Memory B cell (primary cell): ENCODE results near the gene ARHGEF38.
A peak's percentile ranks its signal among the peaks of the same experiment; 100 is the strongest.
"Not testable (repeated sequence)": the region's sequence is repeated elsewhere in the genome, so short reads cannot be mapped to it uniquely, and the experiment has no call there.

Experiments used
- ATAC-seq: fragments of 150-1000 bp; cut with Tn5 transposase; 2 replicates; pipeline ENCODE4 v1.10.0; 2021; ENCODE audit warnings: low read depth, mild to moderate bottlenecking, moderate library complexity
- DNase-seq, 2 donors: peaks; one replicate each; pipeline ENCODE4 v3.0.0; 2022; ENCODE audit warnings: low spot score in 2 of 2
- H3K27ac Mint-ChIP-seq: one replicate; pipeline ENCODE4 v1.8.0; 2022; ENCODE audit warnings: mild to moderate bottlenecking, moderate library complexity, mixed read lengths
- H3K27me3 Mint-ChIP-seq: one replicate; pipeline ENCODE4 v1.8.0; 2022; ENCODE audit warnings: mixed read lengths
- H3K36me3 Mint-ChIP-seq: one replicate; pipeline ENCODE4 v1.8.0; 2022; ENCODE audit warnings: mild to moderate bottlenecking, mixed read lengths
- H3K4me1 Mint-ChIP-seq: one replicate; pipeline ENCODE4 v1.8.0; 2022; ENCODE audit warnings: mixed read lengths
- H3K4me3 Mint-ChIP-seq: one replicate; pipeline ENCODE4 v1.8.0; 2022; ENCODE audit warnings: mild to moderate bottlenecking, moderate library complexity, mixed read lengths
- H3K9me3 Mint-ChIP-seq: one replicate; pipeline ENCODE4 v1.8.0; 2022; ENCODE audit warnings: mixed read lengths

ARHGEF38 gene

GRCh38 chr4:105662935-105663675 is 110.7 kb downstream of the ARHGEF38 start:
- Mint-ChIP-seq H3K36me3 (no peaks in the 10 kb centered on the region), H3K27me3 (no peaks in the 10 kb centered on the region), H3K4me1 (peaks cover 3% of the 10 kb centered on the region), H3K4me3 (no peak overlapping the region), H3K27ac (no peak overlapping the region), H3K9me3 (no peaks in the 10 kb centered on the region)
- no peak for DNase-seq
- ATAC-seq = no peak

GRCh38 chr4:105666693-105667092 is 114.3 kb downstream of the ARHGEF38 start:
- H3K27ac Mint-ChIP-seq = no peak overlapping the region
- no peaks in the 10 kb centered on the region for H3K27me3 Mint-ChIP-seq
- no peaks in the 10 kb centered on the region for H3K9me3 Mint-ChIP-seq

DNA sequence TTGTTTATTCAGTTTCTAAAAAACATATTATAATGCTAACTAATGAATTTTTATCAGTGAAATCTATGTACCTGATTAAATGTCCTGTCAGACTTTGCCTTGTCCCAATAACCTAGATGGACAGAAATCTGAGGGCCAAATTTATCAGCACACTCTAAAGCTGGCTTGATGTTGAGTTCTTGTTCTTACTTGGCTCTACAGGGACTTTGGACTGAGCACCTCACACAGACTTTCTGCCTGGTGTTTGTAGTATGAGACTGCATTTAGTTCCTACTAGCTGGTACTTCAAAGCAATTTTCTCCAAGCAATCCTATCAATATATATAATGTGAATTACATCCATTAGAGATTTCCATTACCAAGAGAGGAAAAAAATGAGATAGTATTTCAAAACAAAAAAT is 118.3 kb downstream of the ARHGEF38 start:
- no peaks in the 10 kb centered on the region for H3K4me1 Mint-ChIP-seq
- DNase-seq (no peak), ATAC-seq (no peak)

More at GRCh38 chr4:105666693-105667092, 114.3 kb downstream of the ARHGEF38 start:
- ATAC-seq (no peak), DNase-seq (no peak)
- no peaks in the 10 kb centered on the region for H3K36me3 Mint-ChIP-seq
- H3K4me3 Mint-ChIP-seq = no peak overlapping the region
- peaks cover 3% of the 10 kb centered on the region for H3K4me1 Mint-ChIP-seq

DNA sequence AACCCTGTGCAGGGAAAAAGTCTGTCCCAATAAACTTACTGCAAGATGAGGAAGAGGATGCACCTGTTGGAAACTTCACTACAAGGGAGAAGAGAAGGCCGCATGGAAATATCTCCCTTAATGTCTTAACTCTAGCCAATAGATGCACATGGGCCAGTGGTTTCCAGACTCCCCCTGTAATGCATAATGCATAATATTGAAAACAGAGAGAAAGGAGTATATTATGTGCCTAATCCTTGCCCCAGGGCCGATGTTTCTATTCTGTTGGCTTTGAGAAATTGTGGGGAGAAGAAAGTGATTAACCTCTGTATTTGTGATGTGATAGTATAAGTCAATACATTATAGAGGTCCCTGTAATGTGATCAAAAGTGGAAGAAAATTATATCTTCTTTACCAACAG is 118.9 kb downstream of the ARHGEF38 start:
- no peaks in the 10 kb centered on the region for H3K4me1 Mint-ChIP-seq
- H3K9me3 Mint-ChIP-seq = no peaks in the 10 kb centered on the region
- no peak overlapping the region for H3K27ac Mint-ChIP-seq
- no peaks in the 10 kb centered on the region for H3K36me3 Mint-ChIP-seq
- no peak overlapping the region for H3K4me3 Mint-ChIP-seq
- ATAC-seq (no peak), DNase-seq (no peak)
- no peaks in the 10 kb centered on the region for H3K27me3 Mint-ChIP-seq

More for the DNA sequence above, 118.3 kb downstream of the ARHGEF38 start:
- H3K27ac Mint-ChIP-seq = no peak overlapping the region
- no peak overlapping the region for H3K4me3 Mint-ChIP-seq
- no peaks in the 10 kb centered on the region for H3K9me3 Mint-ChIP-seq
- H3K27me3 Mint-ChIP-seq = no peaks in the 10 kb centered on the region
- H3K36me3 Mint-ChIP-seq = no peaks in the 10 kb centered on the region

DNA sequence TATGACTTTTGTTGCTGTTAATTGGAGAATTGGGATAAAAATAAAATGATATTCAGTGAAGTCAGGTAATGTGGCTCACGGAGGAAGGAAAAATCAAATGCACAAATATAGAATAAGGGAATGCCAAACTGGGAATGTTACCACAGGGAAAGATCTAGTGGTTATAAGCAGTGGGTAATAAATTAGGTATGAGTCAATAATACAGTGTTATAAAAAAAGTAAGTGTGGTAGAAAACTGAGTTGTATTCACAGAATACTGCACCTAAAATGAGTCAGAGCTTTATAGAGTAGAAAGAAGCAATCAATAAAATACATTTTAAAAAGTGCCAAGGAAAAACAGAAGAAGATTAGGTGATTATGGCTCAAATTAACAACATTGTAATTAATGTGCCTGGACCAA is 121.6 kb downstream of the ARHGEF38 start:
- DNase-seq (no peak), ATAC-seq (no peak)
- no peak overlapping the region for H3K27ac Mint-ChIP-seq
- no peaks in the 10 kb centered on the region for H3K9me3 Mint-ChIP-seq
- no peak overlapping the region for H3K4me3 Mint-ChIP-seq
- H3K4me1 Mint-ChIP-seq = no peaks in the 10 kb centered on the region
- no peaks in the 10 kb centered on the region for H3K27me3 Mint-ChIP-seq
- H3K36me3 Mint-ChIP-seq = no peaks in the 10 kb centered on the region

GRCh38 chr4:105677709-105678108 is 125.3 kb downstream of the ARHGEF38 start:
- no peak for DNase-seq
- no peaks in the 10 kb centered on the region for H3K4me1 Mint-ChIP-seq
- no peak overlapping the region for H3K27ac Mint-ChIP-seq
- H3K36me3 Mint-ChIP-seq = peaks cover 6% of the 10 kb centered on the region
- H3K9me3 Mint-ChIP-seq = no peaks in the 10 kb centered on the region
- H3K4me3 Mint-ChIP-seq = no peak overlapping the region
- ATAC-seq = no peak
- H3K27me3 Mint-ChIP-seq = no peaks in the 10 kb centered on the region

DNA sequence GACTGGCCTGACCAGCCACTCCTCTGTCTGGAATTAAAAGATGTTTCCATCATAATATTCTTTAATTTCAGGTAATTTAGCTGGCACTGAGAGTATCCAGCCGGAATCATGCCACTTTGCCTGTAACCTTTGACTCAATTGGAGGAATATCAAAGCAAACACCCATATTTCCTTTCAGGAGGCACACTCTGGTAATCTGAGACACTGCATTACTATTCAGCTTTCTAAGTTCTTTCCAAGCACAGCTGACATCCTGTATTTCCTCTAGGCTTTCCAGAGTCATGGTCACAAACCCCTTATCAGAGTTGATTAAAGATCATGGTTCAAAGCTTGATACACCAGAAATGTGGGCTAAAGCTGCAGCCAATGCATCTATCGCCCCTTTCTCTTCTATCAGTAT is 126.8 kb downstream of the ARHGEF38 start:
- Mint-ChIP-seq H3K27ac (no peak overlapping the region), H3K36me3 (peaks cover 11% of the 10 kb centered on the region), H3K4me1 (no peaks in the 10 kb centered on the region), H3K9me3 (no peaks in the 10 kb centered on the region), H3K4me3 (no peak overlapping the region), H3K27me3 (no peaks in the 10 kb centered on the region)
- ATAC-seq (no peak), DNase-seq (no peak)

DNA sequence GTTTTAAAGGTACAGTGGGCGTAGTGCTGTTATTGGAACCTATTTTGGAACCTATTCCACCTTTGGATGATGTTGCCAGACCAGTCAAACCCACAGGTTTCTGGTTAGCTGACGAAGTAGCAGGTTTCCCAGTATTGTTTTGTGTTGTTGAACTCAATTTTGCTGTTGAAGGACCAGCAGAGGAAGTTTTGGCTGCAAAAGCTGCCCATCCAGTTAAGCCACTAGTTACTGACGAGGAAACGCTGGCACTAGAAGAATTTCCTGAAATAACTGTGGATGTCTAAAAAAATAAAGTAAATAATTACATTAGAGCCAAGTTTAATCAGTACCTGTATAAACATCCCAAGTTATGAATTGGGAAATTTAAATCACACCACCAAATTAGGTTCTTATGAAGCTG is 130.6 kb downstream of the ARHGEF38 start:
- H3K4me3 Mint-ChIP-seq = no peak overlapping the region
- ATAC-seq (no peak), DNase-seq (no peak)
- H3K4me1 Mint-ChIP-seq = no peaks in the 10 kb centered on the region
- H3K9me3 Mint-ChIP-seq = no peaks in the 10 kb centered on the region
- H3K27ac Mint-ChIP-seq = no peak overlapping the region
- H3K36me3 Mint-ChIP-seq = peaks cover 13% of the 10 kb centered on the region
- H3K27me3 Mint-ChIP-seq = no peaks in the 10 kb centered on the region

- no peak for DNase-seq
- Mint-ChIP-seq H3K27me3 (no peaks in the 10 kb centered on the region), H3K36me3 (peaks cover 26% of the 10 kb centered on the region), H3K4me3 (no peak overlapping the region), H3K27ac (no peak overlapping the region), H3K4me1 (no peaks in the 10 kb centered on the region), H3K9me3 (no peaks in the 10 kb centered on the region)
- ATAC-seq = no peak
Observed at GRCh38 chr4:105686571-105686970, 134.2 kb downstream of the ARHGEF38 start.

DNA sequence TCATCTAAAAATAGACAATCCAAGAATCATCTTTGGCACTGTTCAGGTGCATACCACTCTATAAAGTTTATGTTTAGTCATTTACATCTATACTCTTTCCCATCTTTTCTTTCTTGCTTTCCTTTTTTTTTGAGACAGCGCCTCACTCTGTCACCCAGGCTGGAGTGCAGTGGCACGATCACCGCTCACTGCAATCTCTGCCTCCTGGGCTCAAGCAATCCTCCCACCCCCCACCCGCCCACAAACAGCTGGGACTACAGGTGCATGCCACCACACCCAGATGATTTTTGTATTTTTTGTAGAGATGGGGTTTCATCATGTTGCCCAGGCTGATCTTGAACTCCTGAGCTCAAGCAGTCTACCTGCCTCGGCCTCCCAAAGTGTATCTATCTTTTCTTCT is 142.4 kb downstream of the ARHGEF38 start:
- H3K9me3 Mint-ChIP-seq, H3K27ac Mint-ChIP-seq, H3K4me1 Mint-ChIP-seq, H3K4me3 Mint-ChIP-seq, H3K27me3 Mint-ChIP-seq, ATAC-seq, DNase-seq: not testable (repeated sequence)
- H3K36me3 Mint-ChIP-seq = peaks cover 33% of the 10 kb centered on the region

GRCh38 chr4:105695832-105696231 is 143.4 kb downstream of the ARHGEF38 start:
- not testable (repeated sequence) for ATAC-seq, H3K27ac Mint-ChIP-seq, H3K27me3 Mint-ChIP-seq, H3K4me1 Mint-ChIP-seq, H3K9me3 Mint-ChIP-seq, H3K4me3 Mint-ChIP-seq, DNase-seq
- H3K36me3 Mint-ChIP-seq = peaks cover 32% of the 10 kb centered on the region

DNA sequence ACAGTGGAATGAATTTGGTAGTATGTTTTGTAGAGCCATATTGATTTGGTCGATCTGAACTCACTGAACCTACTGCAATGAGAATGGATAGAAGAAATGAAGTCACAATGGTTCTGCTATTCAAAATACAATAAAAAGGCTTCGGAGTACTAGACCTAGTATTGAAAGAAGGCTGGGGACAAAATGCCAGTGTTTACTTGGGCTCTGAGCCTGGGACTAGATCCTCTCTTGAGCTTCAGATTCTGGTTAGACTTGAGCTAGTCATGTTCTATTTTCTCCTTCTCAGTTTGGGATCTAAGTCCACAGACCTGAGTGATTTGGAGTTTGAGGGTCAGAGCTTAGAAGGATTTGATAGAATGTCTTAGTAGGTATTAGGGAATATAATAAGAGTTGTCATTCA is 146.2 kb downstream of the ARHGEF38 start:
- DNase-seq (no peak), ATAC-seq (no peak)
- Mint-ChIP-seq H3K27ac (no peak overlapping the region), H3K4me3 (no peak overlapping the region), H3K36me3 (peaks cover 22% of the 10 kb centered on the region), H3K27me3 (no peaks in the 10 kb centered on the region), H3K9me3 (no peaks in the 10 kb centered on the region), H3K4me1 (peaks cover 3% of the 10 kb centered on the region)

- Mint-ChIP-seq H3K4me1 (peaks cover 34% of the 10 kb centered on the region), H3K27ac (peak overlapping the region; percentile 99), H3K4me3 (peak overlapping the region; percentile 99), H3K9me3 (no peaks in the 10 kb centered on the region), H3K27me3 (no peaks in the 10 kb centered on the region), H3K36me3 (peaks cover 2% of the 10 kb centered on the region)
- DNase-seq = no peak
- ATAC-seq = no peak
Observed at GRCh38 chr4:105707782-105708180, 155.4 kb downstream of the ARHGEF38 start.

DNA sequence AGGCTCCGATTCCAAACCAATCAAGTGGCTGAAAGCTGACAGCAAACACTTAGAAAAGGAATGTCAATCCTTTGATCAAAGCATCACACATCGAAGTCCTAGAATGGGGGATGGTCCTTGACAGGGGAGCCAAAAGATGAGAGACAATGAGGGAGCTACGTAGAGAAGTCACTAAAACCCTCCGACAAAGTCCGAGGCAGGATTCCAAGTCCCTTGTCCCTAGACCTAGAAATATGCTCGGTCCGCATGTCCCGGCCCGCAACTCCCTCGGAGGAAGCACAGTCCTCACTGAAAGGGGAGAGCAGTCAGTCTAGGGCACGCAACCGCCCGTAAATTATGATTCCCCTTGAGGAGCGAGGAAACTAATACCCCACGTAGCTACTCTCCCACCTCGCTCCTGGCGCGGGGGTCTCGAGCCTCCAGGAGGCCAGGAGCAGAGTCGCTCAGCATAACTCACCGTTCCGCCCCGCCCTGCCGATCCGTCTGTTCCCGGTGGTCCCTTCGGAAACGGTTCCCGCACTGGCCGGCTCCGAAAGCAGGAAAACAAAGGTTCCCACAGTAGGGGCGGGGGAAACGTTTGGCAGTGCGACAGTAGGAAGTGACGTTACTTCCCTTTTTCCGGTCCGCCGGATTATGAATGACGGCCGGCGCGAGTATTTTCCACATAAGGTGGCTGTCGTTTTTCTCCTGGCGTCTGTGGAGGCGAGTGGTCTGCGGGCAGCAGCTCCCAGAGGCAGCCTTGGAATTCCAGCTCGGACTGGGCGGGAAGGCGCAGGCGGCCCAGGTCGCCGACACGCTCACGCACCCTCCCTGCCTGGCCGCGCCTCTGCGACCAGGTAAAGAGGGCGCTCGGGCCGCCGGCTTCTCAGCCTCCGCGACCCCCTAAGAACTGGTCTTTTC is 156.0 kb downstream of the ARHGEF38 start, which contains the start of the genes GSTCD and INTS12:
TSS of gene GSTCD (plus strand) at position 604 of the 900 bp plus-strand sequence. CDS start 8,830 bp downstream, outside the sequence.
TSS of gene INTS12 (minus strand) at position 509 of the 900 bp plus-strand sequence. CDS start 8,684 bp downstream, outside the sequence.
- Mint-ChIP-seq H3K4me1 (peaks cover 35% of the 10 kb centered on the region), H3K36me3 (peaks cover 2% of the 10 kb centered on the region), H3K27me3 (no peaks in the 10 kb centered on the region), H3K27ac (peak within 1 kb of the TSS; percentile 99), H3K4me3 (peak within 1 kb of the TSS; percentile 99), H3K9me3 (no peaks in the 10 kb centered on the region)
- ATAC-seq (peak; percentile 91), DNase-seq (peak; percentile 83 to 86)
